Activated CD4-positive, alpha-beta memory T cell treated with anti-CD3 and anti-CD28 coated beads, Interleukin-2, amount 10 ng/mL, durations not matched to agents 7 days and 5 days (primary cell): ENCODE results near the gene ESX1. TPM values are rescaled to one million over a fixed set of nuclear protein-coding genes. Genes with fewer than 3 reads are reported as not detected.
"Not testable (repeated sequence)": the region's sequence is repeated elsewhere in the genome, so short reads cannot be mapped to it uniquely, and the experiment has no call there.

ENCODE experiments used
- CTCF ChIA-PET: fragments of 350-600 bp; sonication (Branson Sonifier 250); formaldehyde crosslinking; loops from one replicate; lab custom pipeline; 2021; ENCODE audit warnings: antibody characterized with exemption, inconsistent platforms; lab: Charles Lee
- POLR2A ChIA-PET: fragments of 350-600 bp; sonication (Branson Sonifier 250); formaldehyde crosslinking; loops from one replicate; lab custom pipeline; 2021; ENCODE audit warnings: antibody characterized with exemption; lab: Charles Lee
- DNase-seq: peaks from one replicate; pipeline ENCODE4 v3.0.0-alpha.2; 2020
- H3K27ac Mint-ChIP-seq: one replicate; pipeline ENCODE4 v1.8.0; 2021; ENCODE audit warnings: mild to moderate bottlenecking, mixed read lengths
- H3K27me3 Mint-ChIP-seq: one replicate; pipeline ENCODE4 v1.8.0; 2021; ENCODE audit warnings: mixed read lengths
- H3K36me3 Mint-ChIP-seq: one replicate; pipeline ENCODE4 v1.8.0; 2021; ENCODE audit warnings: low read depth, mixed read lengths
- H3K4me1 Mint-ChIP-seq: one replicate; pipeline ENCODE4 v1.8.0; 2021; ENCODE audit warnings: mixed read lengths
- H3K4me3 Mint-ChIP-seq: one replicate; pipeline ENCODE4 v1.8.0; 2021; ENCODE audit warnings: mild to moderate bottlenecking, mixed read lengths
- H3K9me3 Mint-ChIP-seq: one replicate; pipeline ENCODE4 v1.8.0; 2021; ENCODE audit warnings: mixed read lengths
- total RNA-seq, 2 experiments: library from RNA; stranded (reverse); gene quantifications; one replicate each; pipeline ENCODE4 v1.2.3, GENCODE V29; 2021

Gene ESX1
- total RNA-seq, 2 experiments from 2014 or later = not detected

GRCh38 chrX:104250470-104250869, 4.3 kb downstream of the ESX1 start:
- ChIA-PET POLR2A (no interaction called here), CTCF (no interaction called here)
- DNase-seq = no peak
- Mint-ChIP-seq H3K27ac (no peak overlapping the region), H3K9me3 (no peaks in the 10 kb centered on the region), H3K4me3 (no peak overlapping the region), H3K4me1 (peaks cover 6% of the 10 kb centered on the region), H3K27me3 (peaks cover 26% of the 10 kb centered on the region), H3K36me3 (no peaks in the 10 kb centered on the region)

DNA sequence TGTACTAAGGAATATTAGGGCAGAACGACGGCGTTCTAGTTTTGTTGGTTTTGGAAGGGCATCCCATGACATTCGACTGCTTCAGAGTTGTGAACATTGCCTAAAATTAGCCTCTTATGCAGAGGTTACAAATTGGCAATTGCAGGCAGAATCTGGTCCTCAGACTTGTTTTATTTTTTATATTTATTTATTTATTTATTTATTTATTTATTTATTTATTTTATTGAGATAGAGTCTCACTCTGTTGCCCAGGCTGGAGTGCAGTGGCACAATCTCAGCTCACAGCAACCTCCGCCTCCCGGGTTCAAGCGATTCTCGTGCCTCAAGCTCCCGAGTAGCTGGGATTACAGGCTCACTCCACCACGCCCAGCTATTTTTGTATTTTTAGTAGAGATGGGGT, 24.7 kb downstream of the ESX1 start:
- H3K9me3 Mint-ChIP-seq, CTCF ChIA-PET, H3K36me3 Mint-ChIP-seq, H3K4me3 Mint-ChIP-seq, H3K27me3 Mint-ChIP-seq, H3K4me1 Mint-ChIP-seq, DNase-seq, H3K27ac Mint-ChIP-seq, POLR2A ChIA-PET: not testable (repeated sequence)

DNA sequence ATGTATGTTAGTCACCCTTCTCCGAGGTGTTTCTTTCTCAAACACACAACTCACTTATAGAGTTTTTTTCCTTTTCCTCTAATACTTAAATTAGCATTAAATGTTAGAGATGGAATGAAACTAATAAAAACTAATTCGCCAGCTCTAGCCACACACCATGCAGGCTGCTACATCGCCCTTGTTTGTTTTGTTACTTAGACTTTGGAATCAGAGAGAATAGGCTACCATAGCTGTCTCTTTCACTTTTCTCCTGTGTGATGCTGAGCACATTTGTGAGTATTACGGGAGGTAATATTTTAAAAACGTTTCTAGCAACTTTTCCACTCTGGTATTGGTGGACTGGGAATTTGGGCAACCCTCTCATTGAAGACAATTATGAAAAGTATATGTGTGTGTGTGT, 43.5 kb downstream of the ESX1 start:
- no peak for DNase-seq
- H3K4me3 Mint-ChIP-seq = no peak overlapping the region

GRCh38 chrX:104205548-104205947, 49.2 kb downstream of the ESX1 start:
- Mint-ChIP-seq H3K4me3 (no peak overlapping the region), H3K27ac (no peak overlapping the region), H3K4me1 (no peaks in the 10 kb centered on the region), H3K36me3 (no peaks in the 10 kb centered on the region), H3K9me3 (no peaks in the 10 kb centered on the region), H3K27me3 (no peaks in the 10 kb centered on the region)
- ChIA-PET POLR2A (no interaction called here), CTCF (interaction anchor here (1.3 kb wide), 1 partner anchor 10 kb away, joined by 6 read pairs; no protein-coding TSS in a partner anchor)
- no peak for DNase-seq

More for the DNA sequence above, 43.5 kb downstream of the ESX1 start:
- ChIA-PET POLR2A (no interaction called here), CTCF (no interaction called here)
- Mint-ChIP-seq H3K27me3 (no peaks in the 10 kb centered on the region), H3K4me1 (no peaks in the 10 kb centered on the region), H3K27ac (no peak overlapping the region), H3K9me3 (no peaks in the 10 kb centered on the region), H3K36me3 (no peaks in the 10 kb centered on the region)

Other genes starting within 250 kb of the ESX1 start
- gene H2BW1, start 241.2 kb downstream of the ESX1 start, total RNA-seq = not detected
- gene H2BW2, start 215.0 kb downstream of the ESX1 start, total RNA-seq = not detected
- gene TMSB15C, start 178.7 kb downstream of the ESX1 start, total RNA-seq = 1 to 10 TPM; 1.9 to 2.9 TPM
- 1 to 10 TPM; 1.6 to 2.8 TPM for gene ZCCHC18, start 142.4 kb downstream of the ESX1 start, total RNA-seq
- gene SLC25A53, start 97.9 kb downstream of the ESX1 start, total RNA-seq = 1 to 10 TPM; 7.9 to 8.3 TPM
- gene FAM199X, start 88.5 kb downstream of the ESX1 start, total RNA-seq = 10 to 100 TPM; 12.9 to 13.1 TPM